ENCODE measurements around the gene RPL6.

GRCh38 chr12:112374166-112374740 is 35.2 kb downstream of the RPL6 start:
- no peak for TF ChIP-seq CTCF (conservative IDR thresholded peaks at IDR 0.05)
- TF ChIP-seq EZH2 (IDR thresholded peaks at IDR 0.05; ENCODE audit: low read depth) = no peak
